GM18508 (cell line): ENCODE data around the gene CHDH.

ENCODE experiments used
- ATAC-seq: cut with Tn5 transposase; IDR thresholded peaks from one replicate; pipeline ENCODE4 v1.9.1; 2021; ENCODE audit warnings: moderate number of reproducible peaks; ENCODE audit not compliant: insufficient read depth, unreplicated experiment

CHDH gene

GRCh38 chr3:53858096-53858741 lies 12.0 kb upstream of the CHDH start:
- no peak for ATAC-seq

- no peak for ATAC-seq
Observed at GRCh38 chr3:53856964-53857363, 10.7 kb upstream of the CHDH start.

GRCh38 chr3:53850895-53851294 lies 4.7 kb upstream of the CHDH start:
- ATAC-seq: no peak

GRCh38 chr3:53849916-53850315 lies 3.7 kb upstream of the CHDH start:
- ATAC-seq: no peak

- ATAC-seq: no peak
Observed at GRCh38 chr3:53846851-53847155, 584 bp upstream of the CHDH start.

- no peak for ATAC-seq
Observed at GRCh38 chr3:53845881-53846133, 412 bp downstream of the CHDH start.

- ATAC-seq: no peak
Observed at GRCh38 chr3:53845103-53845880, 927 bp downstream of the CHDH start.

GRCh38 chr3:53844262-53845102 lies 1.7 kb downstream of the CHDH start:
- no peak for ATAC-seq

- ATAC-seq: peak; percentile 44
Observed at GRCh38 chr3:53843195-53844177, 2.7 kb downstream of the CHDH start.

- ATAC-seq: no peak
Observed at GRCh38 chr3:53842436-53843194, 3.6 kb downstream of the CHDH start.

GRCh38 chr3:53841296-53841695 lies 4.9 kb downstream of the CHDH start:
- no peak for ATAC-seq

- ATAC-seq: no peak
Observed at GRCh38 chr3:53837331-53837730, 8.9 kb downstream of the CHDH start.

- ATAC-seq: no peak
Observed at GRCh38 chr3:53836084-53836872, 9.9 kb downstream of the CHDH start.

GRCh38 chr3:53835257-53835656 lies 11.0 kb downstream of the CHDH start:
- no peak for ATAC-seq

GRCh38 chr3:53834429-53835095 lies 11.7 kb downstream of the CHDH start:
- no peak for ATAC-seq

- no peak for ATAC-seq
Observed at GRCh38 chr3:53833700-53834099, 12.5 kb downstream of the CHDH start.

GRCh38 chr3:53833053-53833645 lies 13.1 kb downstream of the CHDH start:
- ATAC-seq: no peak

- no peak for ATAC-seq
Observed at GRCh38 chr3:53830944-53831343, 15.3 kb downstream of the CHDH start.
